ENCODE data around the gene COPE.

The COPE gene

DNA sequence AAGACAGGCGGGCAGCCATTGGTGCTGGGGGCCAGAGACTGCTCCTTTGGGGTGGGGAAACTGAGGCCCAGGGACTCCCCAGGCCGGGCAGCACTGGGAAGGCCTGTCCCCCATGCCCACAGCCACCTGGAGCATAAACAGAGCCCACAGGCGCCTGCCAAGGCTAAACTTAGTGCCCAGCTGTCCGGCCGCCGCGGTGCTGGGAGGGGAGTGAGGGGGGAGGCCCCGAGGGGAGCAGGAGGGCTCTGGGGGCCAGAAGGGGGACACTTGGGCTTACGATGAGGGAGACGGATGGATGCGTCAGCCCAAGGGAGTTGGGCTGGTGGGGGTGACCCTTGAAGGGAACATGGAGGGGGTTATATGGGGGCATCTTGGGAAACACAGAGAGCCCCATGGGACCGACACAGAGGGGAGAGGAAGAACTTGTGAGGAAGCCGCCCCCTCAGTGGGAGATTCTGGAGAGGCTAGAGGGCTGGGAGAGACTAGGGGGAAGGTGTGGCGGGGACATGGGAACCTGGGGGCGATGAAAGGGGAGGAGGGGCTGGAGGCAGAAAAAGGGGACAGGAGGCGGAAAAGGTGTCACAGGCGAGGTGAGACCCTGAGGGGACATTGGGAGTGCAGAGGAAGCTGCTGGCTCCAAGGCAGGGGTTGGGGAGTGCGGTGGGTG is 25.5 kb downstream of the COPE start:
- DNase-seq: no peak

DNA sequence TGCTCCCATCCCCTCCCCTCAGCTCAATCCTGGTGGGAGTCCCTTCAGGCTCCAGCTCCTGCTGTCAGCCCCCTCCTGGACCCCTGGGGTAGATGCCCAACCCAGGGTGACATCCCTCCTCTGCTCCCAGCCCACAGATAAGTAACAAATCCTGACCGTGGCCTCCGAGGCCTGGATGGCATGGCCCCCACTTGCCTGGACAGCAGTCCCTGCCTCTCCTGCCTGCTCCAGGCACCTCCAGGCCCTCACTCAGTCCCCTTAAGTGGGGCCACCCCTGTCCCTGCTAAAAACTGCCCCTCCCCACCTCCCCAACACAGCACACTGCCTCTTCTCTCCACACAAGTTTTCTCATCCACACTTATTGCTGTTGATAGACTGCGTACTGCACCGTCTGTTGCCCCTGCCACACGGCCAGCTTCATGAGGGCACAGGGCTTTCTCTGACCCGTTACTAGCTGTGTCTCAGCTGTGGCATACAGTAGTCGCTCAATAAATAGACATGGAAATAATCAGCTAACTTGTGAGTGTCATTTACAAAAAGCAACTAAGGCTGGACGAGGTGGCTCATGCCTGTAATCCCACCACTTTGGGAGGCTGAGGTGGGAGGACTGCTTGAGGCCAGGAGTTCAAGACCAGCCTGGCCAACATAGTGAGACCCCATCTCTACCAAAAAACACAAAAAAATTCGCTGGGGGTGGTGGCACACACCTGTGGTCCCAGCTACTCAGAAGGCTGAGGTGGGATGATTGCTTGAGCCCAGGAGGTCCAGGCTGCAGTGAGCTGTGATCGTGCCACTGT is 29.0 kb downstream of the COPE start:
- DNase-seq: no peak

- DNase-seq: no peak
Measured at GRCh38 chr19:18886972-18887371, 32.2 kb downstream of the COPE start.

- no peak for DNase-seq
Measured at GRCh38 chr19:18883526-18884304, 35.5 kb downstream of the COPE start.

DNA sequence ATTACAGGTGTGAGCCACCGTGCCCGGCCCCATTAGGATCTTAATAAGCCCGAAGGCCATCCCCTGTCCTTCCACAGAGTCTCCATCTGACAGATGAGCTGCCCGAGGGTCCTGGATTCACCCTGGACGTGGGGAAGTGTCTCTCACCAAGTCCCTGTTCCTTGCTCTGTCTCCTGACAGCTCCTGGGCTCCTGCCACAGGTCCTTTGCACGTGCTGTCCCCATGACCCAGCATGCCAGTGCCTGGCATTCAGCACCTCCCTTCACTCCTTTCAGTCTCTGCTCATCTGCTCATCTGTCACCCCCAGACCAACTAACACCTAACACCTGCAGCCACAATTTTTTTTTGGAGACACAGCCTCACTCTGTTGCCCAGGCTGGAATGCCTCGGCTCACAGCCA is 37.7 kb downstream of the COPE start:
- no peak for DNase-seq

DNA sequence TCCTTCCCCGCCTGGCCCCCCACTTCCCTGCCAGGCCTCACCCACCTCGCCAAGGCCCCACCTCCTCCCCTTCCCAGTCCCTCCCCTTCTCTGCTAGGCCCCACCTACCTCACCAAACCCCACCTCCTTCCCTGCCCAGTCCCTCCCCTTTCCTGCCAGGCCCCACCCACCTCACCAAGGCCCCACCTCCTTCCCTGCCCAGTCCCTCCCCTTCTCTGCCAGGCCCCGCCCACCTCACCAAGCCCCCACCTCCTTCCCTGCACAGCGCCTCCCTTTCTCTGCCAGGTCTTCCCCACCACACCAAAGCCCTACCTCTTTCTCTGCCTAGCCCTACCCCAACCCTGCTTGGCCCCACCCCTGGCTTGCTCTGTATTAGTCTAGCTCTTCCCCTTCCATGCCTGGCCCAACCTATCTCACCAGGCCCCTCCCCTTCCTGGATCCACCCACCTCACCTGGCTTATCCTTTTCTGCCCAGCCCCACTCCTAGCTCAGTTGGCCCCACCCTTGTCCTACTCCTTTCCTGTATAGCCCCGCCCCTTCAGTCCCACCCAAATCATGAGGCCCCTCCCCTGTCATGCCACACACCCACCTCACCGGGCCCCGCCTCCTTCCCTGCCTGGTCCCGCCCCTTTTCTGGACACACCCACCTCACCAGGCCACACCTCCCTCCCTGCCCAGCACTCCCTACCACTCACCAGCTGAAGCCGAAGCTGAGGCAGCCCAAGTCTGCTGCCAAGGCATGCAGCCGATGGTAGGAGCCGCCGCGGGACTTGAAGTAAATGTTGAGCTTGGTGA is 39.4 kb downstream of the COPE start:
- DNase-seq: no peak

GRCh38 chr19:18878858-18879578 is 40.2 kb downstream of the COPE start:
- DNase-seq: no peak

DNA sequence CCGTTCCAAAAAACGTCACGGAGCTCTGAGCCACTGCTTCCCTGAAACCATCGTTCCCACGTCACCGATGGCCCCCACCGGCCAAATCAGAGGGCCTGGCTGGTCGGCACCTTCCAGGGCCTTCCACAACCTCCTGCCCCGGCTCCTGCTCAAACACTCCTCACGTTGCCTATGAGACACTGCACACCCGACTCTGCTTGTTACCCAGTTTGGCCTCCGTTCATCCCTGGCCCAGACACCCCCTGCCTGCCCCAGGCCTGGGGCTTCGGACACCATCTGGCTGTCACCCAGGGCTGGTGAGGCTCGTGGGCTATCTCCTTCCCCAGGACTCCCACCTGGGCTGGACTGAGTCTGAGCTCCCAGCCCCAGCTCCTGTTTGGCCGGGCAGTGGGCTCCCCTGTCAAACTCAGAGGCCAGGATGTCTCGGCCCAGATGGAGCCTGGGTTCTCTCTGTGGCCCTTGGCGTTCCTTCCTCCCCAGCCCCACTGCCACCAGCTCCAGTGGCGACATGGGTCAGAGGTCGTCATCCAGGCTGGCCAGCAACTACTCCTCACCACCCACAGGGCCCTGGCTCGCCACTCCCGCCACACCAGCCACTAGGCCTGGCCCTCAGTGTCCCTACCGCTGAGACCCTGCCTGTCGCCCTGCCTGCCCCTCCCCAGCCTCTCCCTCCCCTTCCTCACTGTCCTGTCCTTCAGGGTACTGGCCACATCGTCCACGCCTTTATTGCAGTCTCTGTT is 41.0 kb downstream of the COPE start:
- DNase-seq: no peak

DNA sequence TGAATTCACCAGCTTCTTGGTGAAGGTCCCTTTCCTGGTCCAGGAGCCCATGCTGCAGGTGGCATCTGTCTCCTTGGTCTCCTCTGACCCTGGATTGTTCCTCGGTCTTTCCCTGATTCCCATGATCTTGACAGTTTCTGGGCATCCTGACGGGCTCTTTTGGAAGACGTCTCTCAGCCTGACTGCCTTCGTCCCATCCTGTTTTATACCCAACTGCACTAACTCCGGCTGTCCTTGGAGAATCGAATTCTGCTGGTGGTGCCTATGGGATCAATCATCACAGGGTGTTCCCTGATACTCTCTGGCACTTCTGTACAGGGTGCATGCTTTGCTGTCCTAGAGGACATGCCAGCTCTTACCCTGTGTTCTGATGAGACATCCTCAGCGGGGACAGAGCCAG is 42.3 kb downstream of the COPE start:
- DNase-seq: no peak

GRCh38 chr19:18875726-18876125 is 43.5 kb downstream of the COPE start:
- no peak for DNase-seq

GRCh38 chr19:18871543-18871942 is 47.6 kb downstream of the COPE start:
- DNase-seq: no peak

GRCh38 chr19:18870531-18871172 is 48.5 kb downstream of the COPE start:
- DNase-seq: no peak

- no peak for DNase-seq
Measured at GRCh38 chr19:18869781-18870530, 49.2 kb downstream of the COPE start.

DNA sequence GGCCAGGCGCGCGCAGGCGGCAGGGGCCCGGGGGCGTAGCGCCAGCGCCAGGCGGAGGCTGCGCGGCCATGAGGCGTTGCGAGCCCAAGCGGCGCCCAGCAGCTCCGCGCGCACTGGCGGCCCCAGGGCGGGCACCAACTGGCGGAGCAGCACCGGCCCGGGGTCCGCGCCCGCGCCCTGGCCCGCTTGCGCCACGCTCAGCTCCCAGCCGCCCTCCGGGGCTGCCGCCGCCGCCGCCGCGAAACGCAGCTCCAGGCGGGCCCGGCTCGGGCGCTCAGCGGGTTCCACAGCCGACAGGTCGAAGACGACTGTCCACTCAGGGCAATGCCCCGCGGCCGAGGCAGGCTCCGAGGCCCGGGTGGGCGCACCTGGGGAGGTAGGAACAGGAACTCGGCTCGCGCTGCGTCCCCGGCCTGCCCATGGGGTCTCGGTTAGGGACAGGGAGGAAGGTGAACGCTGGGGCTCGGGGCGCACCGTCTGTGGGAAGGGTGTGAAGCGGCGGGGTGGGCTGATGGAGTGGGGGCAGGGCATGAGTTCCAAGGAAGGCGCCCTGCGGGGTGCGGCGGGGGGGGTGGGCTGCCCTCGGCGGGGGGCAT is 50.1 kb downstream of the COPE start:
- no peak for DNase-seq

DNA sequence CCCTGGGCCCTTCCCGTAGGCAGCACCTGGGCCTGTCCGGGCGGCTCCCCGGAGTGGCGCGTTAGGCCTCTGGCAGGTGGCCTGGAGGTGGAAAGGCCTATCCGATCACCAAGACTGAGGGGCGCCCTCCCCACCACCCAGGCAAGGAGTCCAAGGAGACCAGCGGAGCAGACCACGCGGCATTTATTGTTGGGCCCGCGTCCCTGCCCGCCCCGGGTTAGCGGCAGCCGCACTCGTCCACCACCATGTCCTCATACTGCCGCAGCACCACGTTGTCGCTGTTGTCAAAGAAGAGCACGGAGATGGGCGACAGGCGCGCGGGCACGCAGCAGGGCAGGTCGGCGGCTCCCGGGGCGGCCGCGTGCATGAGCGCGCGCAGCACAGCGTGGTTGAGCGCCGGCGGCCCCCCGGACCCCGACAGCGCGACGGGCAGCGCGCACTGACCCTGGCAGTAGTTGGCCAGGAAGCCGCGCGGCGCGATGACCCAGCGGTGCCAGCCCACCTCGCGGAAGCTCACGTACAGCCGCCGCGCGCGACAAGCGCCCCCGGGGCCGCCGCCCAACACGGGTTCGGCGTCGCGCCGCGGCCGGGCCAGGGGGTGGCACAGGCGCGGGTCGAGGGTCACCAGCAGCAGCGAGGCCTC is 50.7 kb downstream of the COPE start:
- no peak for DNase-seq

DNA sequence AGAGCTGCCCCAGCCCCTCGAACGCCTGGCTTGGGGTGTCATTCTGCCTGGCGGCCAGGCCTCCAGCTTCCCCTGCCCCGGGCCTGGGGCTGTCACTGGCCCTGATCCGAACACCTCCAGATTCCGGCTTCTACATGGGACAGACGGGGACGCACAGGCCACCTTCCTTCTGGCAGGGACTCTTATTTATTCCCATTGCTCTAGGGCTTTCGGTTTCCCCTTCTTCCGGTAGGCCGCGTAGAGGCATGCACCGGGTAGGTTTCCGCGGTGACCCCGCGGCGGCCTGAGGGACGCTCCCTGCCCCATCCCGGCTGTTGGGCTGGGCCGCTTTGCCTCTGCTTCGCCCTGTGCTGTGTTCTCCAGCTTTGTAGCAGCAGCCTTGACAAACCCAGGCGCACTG is 51.4 kb downstream of the COPE start:
- no peak for DNase-seq

DNA sequence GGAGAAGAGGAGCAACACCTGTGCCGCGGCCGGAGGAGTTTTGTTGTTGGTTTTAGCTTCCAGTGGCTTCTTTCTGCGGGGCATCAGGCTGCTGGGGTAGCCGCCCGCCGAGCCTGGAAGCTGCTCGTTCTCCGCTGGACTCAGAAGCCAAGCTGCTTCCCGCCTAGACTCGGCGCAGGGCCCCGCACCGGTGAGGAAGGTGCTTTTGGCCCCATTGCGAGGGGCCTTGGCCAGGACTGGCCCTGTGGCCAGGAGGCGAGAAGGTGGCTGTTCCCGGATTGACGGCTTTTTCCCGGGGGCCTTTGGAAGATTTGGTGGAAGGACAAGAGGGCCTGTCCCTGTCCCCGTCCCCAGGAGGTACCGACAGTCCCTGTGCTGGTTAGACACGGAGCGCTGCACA is 52.0 kb downstream of the COPE start:
- DNase-seq: no peak

DNA sequence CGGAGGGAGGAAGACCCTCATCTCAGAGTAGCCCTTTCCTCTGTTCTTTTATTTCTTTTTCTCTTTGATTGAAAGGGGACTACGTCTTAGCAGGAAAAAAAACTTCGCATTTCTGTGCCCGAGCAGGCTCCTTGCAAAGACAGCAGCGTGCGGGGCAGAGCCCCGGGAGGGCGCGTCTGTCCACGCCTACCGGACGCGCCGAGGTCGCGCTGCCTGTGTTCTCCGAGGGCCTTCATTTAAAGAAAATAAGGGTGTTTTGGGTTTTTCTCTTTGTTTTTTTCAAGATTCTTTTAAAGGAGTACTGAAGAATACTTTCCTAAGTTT is 52.4 kb downstream of the COPE start:
- DNase-seq: no peak

DNA sequence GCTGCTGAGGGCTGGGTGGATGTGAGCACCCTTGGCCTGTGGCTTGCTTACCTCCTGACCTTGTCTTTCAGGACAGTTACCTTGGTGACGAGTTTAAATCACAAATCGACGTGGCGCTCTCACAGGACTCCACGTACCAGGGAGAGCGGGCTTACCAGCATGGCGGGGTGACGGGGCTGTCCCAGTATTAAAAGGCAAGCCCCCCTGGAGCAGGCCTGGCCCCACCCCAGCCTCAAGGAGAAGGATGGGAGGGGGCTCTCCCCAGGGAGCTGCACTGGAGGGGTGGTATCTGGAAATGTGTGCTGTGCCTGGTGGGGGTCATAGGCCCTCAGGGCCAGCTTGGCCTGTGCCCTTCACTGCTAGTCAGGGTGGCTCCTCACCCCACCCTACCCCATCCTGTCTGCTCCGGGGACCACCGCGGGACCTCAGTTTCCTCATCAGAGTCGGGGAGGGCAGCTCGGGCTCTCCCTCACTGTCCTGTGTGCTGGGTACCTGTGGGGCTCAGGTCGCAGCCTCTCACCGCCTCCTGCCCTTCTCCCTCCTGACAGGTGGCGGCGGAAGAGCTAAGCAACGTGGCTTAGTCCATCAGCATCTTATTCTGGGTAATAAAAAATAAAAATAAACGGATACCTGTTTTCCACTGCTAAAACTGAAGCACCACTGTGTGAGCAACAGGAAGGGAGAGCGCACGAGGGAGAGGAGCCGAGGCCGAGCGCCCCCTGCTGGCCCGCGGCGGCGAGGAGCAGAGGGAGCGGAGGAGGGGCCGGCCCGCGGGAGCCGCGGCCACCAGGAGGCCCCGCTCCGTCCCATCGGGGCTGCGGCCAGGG is 53.0 kb downstream of the COPE start:
- peak; percentile 79 for DNase-seq

Data from suppressor macrophage treated with lipopolysaccharide for 4 hours (primary cell).